RWPE1 (cell line): ENCODE measurements around the gene ZIK1.

Experiments
- CTCF ChIA-PET: fragments of 350-600 bp; sonication (Branson Sonifier 250); formaldehyde crosslinking; extraction: SDS; loops from one replicate; lab custom pipeline; 2021; lab: Yijun Ruan, JAX
- POLR2A ChIA-PET: fragments of 400-600 bp; formaldehyde crosslinking; extraction: SDS; loops from one replicate; lab custom pipeline; 2020; ENCODE audit warnings: antibody characterized with exemption; ENCODE audit not compliant: low non-redundant PET; lab: Yijun Ruan, JAX
- DNase-seq: peaks from one replicate; pipeline ENCODE4 v3.0.0; 2012; ENCODE audit warnings: low spot score
- H3K27ac ChIP-seq: fragments of 450-650 bp; 2 replicates; pipeline ENCODE4 v1.5.1; 2017
- TF ChIP-seq, protein P1 (sequence below): fragments of 450-650 bp; conservative IDR thresholded peaks from 2 replicates; pipeline ENCODE4 v1.5.1; 2017; ENCODE audit warnings: low read depth, mild to moderate bottlenecking

Gene ZIK1

DNA sequence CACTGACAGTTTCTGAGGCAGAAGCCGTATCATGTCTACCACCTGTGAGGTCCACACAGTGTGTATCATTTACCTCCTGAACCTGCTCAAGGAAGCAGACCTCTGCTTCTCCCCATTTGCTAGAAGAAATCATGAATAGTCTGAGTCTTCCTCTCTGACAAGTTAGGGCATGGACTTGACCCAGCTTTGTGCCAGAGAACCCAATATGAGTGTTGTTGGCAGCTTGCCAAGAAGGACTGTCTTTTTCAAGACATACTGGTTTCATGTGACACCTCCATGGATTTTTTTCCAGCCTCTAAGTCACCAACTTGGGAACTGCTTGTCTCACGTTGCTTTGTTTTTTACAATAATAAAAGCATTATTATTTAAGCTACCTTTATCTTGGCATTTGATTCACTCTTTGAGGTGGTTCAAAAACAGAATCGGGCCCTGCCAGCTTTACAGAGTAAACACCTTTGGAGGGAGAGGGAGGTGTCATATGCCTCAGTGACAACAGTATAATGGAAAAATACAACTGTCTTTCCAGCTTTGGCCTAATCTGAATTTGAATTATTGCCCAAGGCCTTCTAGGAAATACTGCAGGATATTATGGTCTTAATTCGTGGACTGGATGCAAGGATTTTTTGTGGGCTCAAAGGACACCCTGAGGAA is 58.6 kb downstream of the ZIK1 start:
- DNase-seq: peak; percentile 36
- POLR2A ChIA-PET: interaction anchor here (0.7 kb wide), 1 partner anchor 241 kb away, joined by 3 read pairs; no protein-coding TSS in a partner anchor
- CTCF ChIA-PET: interaction anchor here (0.6 to 1.0 kb wide), 2 partner anchors 23 to 35 kb away, joined by 3 to 4 read pairs; no protein-coding TSS in a partner anchor
- H3K27ac ChIP-seq: no peak overlapping the region
- TF ChIP-seq, protein P1, sequence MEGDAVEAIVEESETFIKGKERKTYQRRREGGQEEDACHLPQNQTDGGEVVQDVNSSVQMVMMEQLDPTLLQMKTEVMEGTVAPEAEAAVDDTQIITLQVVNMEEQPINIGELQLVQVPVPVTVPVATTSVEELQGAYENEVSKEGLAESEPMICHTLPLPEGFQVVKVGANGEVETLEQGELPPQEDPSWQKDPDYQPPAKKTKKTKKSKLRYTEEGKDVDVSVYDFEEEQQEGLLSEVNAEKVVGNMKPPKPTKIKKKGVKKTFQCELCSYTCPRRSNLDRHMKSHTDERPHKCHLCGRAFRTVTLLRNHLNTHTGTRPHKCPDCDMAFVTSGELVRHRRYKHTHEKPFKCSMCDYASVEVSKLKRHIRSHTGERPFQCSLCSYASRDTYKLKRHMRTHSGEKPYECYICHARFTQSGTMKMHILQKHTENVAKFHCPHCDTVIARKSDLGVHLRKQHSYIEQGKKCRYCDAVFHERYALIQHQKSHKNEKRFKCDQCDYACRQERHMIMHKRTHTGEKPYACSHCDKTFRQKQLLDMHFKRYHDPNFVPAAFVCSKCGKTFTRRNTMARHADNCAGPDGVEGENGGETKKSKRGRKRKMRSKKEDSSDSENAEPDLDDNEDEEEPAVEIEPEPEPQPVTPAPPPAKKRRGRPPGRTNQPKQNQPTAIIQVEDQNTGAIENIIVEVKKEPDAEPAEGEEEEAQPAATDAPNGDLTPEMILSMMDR: no peak
